Panc1 (cell line): ENCODE data around the gene ADK. TPM values are rescaled to one million over a fixed set of nuclear protein-coding genes. Genes with fewer than 3 reads are reported as not detected.

Experiments
- ATAC-seq: fragments of 200-7000 bp; cut with Tn5 transposase; 2 replicates; pipeline ENCODE4 v1.9.1; 2020; ENCODE audit warnings: mild to moderate bottlenecking, moderate library complexity
- BruUV-seq: library from RNA; stranded (reverse); fragments of 400-500 nt; replicated peaks from 2 replicates; lab custom pipeline; 2021; lab: Mats Ljungman, UMichigan
- CTCF ChIA-PET: fragments of 300-600 bp; sonication (Branson Sonifier 250); formaldehyde crosslinking; loops from one replicate; lab custom pipeline; 2022; ENCODE audit warnings: antibody characterized with exemption; lab: Charles Lee
- POLR2A ChIA-PET: fragments of 300-600 bp; sonication (Branson Sonifier 250); formaldehyde crosslinking; loops from one replicate; lab custom pipeline; 2022; ENCODE audit warnings: antibody characterized with exemption; lab: Charles Lee
- DNase-seq: peaks from one replicate; pipeline ENCODE4 v3.0.0-alpha.2; 2010; ENCODE audit warnings: low read depth, low spot score
- H3K27ac ChIP-seq: 2 replicates; pipeline ENCODE4 v1.5.1; 2011; ENCODE audit warnings: mild to moderate bottlenecking, low read length, inconsistent platforms
- H3K27me3 ChIP-seq: fragments of 200-500 bp; sonication (Bioruptor generic); 2 replicates; pipeline ENCODE4 v1.6.0; 2014; ENCODE audit warnings: low read length, inconsistent platforms; ENCODE audit not compliant: control insufficient read depth, insufficient read depth
- H3K36me3 ChIP-seq: fragments of 200-500 bp; sonication (Bioruptor generic); 2 replicates; pipeline ENCODE4 v1.5.1; 2014; ENCODE audit warnings: inconsistent platforms, mild to moderate bottlenecking, low read length, moderate library complexity; ENCODE audit not compliant: control insufficient read depth, insufficient read depth
- H3K4me1 ChIP-seq: 2 replicates; pipeline ENCODE4 v1.5.1; 2011; ENCODE audit warnings: inconsistent platforms, mild to moderate bottlenecking, low read length, moderate library complexity; ENCODE audit not compliant: control insufficient read depth, insufficient read depth
- H3K4me3 ChIP-seq, 2 experiments: 2 replicates each; pipeline ENCODE4 v1.5.1; 2011 to 2012; ENCODE audit warnings: low read depth in 2 of 2, low read length in 2 of 2, mild to moderate bottlenecking in 2 of 2, inconsistent platforms in 1 of 2, moderate library complexity in 1 of 2
- H3K9me3 ChIP-seq: fragments of 200-500 bp; sonication (Bioruptor generic); 2 replicates; pipeline ENCODE4 v1.5.1; 2014; ENCODE audit warnings: low read depth, mild to moderate bottlenecking, inconsistent platforms, low read length, moderate library complexity; ENCODE audit not compliant: control insufficient read depth, insufficient read depth
- POLR2AphosphoS5 ChIP-seq: IDR thresholded peaks from 2 replicates; pipeline ENCODE4 v1.6.1; 2012; ENCODE audit warnings: mild to moderate bottlenecking, low read depth, low read length, moderate library complexity
- SIN3A ChIP-seq: IDR thresholded peaks from 2 replicates; pipeline ENCODE4 v1.6.1; 2012; ENCODE audit warnings: low read depth, mild to moderate bottlenecking, low read length, moderate library complexity, borderline replicate concordance; ENCODE audit not compliant: insufficient read depth
- TCF7L2 ChIP-seq: IDR thresholded peaks from 2 replicates; pipeline ENCODE4 v1.6.1; 2011; ENCODE audit warnings: mild to moderate bottlenecking, low read depth, low read length, inconsistent platforms
- in situ Hi-C: cut with HindIII; loops from 2 replicates; pipeline ENCODE4 v1.10.0; 2016; ENCODE audit warnings: low sequenced_read_pairs, low pct_unique_long_range_greater_than_20kb
- intact Hi-C: fragments of 100-400 bp; cut with micrococcal nuclease; formaldehyde crosslinking; loops from one replicate; pipeline ENCODE4 v1.10.0; 2022; ENCODE audit not compliant: unreplicated experiment
- total RNA-seq: library from RNA; stranded (reverse); gene quantifications from one replicate; pipeline ENCODE4 v1.2.1, GENCODE V29; 2021; ENCODE audit not compliant: unreplicated experiment
- TF ChIP-seq, protein P1 (sequence below), 2 experiments: IDR thresholded peaks; 2 replicates each; pipeline ENCODE4 v1.6.1; 2011 to 2012; ENCODE audit warnings: low read depth in 2 of 2, control low read depth in 1 of 2, low read length in 1 of 2, mild to moderate bottlenecking in 1 of 2, moderate library complexity in 1 of 2; ENCODE audit not compliant: insufficient read depth in 1 of 2
- TF ChIP-seq, protein P2 (sequence below): fragments of 450-650 bp; IDR thresholded peaks from 2 replicates; pipeline ENCODE4 v1.5.1; 2017; ENCODE audit warnings: mild to moderate bottlenecking

Gene ADK
- total RNA-seq, 1 experiment from 2014 or later: 64.5 TPM

DNA sequence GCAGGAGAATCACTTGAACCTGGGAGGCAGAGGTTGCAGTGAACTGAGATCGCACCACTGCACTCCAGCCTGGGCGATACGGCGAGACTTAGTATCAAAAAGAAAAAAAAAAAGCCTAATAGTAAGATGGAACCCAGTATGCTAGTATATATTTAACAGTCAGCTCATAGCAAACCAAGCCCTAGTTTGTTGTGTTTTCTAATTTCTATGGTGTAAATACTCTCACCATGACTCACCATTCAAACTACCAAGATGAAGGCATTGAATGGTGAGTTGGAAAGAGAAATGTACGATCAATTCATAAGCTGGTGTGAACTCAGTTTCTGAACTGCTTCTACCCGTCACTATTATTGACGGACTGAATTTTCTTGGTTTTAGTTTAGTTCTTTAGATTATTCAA is 501.6 kb downstream of the ADK start:
- Histone ChIP-seq H3K4me1 (no peaks in the 10 kb centered on the region), H3K27me3 (no peaks in the 10 kb centered on the region), H3K27ac (no peak overlapping the region), H3K36me3 (no peaks in the 10 kb centered on the region), H3K9me3 (no peaks in the 10 kb centered on the region), H3K4me3 (no peak overlapping the region)
- BruUV-seq: no TSS peak
- CTCF ChIA-PET: no interaction called here
- intact Hi-C loops: no loop called here
- no peak for DNase-seq
- no peak for ATAC-seq
- POLR2A ChIA-PET: no interaction called here
- in situ Hi-C loops: no loop called here
- TF ChIP-seq, protein P1, sequence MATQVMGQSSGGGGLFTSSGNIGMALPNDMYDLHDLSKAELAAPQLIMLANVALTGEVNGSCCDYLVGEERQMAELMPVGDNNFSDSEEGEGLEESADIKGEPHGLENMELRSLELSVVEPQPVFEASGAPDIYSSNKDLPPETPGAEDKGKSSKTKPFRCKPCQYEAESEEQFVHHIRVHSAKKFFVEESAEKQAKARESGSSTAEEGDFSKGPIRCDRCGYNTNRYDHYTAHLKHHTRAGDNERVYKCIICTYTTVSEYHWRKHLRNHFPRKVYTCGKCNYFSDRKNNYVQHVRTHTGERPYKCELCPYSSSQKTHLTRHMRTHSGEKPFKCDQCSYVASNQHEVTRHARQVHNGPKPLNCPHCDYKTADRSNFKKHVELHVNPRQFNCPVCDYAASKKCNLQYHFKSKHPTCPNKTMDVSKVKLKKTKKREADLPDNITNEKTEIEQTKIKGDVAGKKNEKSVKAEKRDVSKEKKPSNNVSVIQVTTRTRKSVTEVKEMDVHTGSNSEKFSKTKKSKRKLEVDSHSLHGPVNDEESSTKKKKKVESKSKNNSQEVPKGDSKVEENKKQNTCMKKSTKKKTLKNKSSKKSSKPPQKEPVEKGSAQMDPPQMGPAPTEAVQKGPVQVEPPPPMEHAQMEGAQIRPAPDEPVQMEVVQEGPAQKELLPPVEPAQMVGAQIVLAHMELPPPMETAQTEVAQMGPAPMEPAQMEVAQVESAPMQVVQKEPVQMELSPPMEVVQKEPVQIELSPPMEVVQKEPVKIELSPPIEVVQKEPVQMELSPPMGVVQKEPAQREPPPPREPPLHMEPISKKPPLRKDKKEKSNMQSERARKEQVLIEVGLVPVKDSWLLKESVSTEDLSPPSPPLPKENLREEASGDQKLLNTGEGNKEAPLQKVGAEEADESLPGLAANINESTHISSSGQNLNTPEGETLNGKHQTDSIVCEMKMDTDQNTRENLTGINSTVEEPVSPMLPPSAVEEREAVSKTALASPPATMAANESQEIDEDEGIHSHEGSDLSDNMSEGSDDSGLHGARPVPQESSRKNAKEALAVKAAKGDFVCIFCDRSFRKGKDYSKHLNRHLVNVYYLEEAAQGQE (IDR thresholded peaks at IDR 0.05; ENCODE audit: insufficient read depth in 1 of 2, low read depth in 2 of 2, low read length in 1 of 2): no peak
- TF ChIP-seq SIN3A: no peak
- TF ChIP-seq POLR2AphosphoS5: no peak
- TF ChIP-seq TCF7L2: no peak
- TF ChIP-seq, protein P2, sequence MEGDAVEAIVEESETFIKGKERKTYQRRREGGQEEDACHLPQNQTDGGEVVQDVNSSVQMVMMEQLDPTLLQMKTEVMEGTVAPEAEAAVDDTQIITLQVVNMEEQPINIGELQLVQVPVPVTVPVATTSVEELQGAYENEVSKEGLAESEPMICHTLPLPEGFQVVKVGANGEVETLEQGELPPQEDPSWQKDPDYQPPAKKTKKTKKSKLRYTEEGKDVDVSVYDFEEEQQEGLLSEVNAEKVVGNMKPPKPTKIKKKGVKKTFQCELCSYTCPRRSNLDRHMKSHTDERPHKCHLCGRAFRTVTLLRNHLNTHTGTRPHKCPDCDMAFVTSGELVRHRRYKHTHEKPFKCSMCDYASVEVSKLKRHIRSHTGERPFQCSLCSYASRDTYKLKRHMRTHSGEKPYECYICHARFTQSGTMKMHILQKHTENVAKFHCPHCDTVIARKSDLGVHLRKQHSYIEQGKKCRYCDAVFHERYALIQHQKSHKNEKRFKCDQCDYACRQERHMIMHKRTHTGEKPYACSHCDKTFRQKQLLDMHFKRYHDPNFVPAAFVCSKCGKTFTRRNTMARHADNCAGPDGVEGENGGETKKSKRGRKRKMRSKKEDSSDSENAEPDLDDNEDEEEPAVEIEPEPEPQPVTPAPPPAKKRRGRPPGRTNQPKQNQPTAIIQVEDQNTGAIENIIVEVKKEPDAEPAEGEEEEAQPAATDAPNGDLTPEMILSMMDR: no peak

DNA sequence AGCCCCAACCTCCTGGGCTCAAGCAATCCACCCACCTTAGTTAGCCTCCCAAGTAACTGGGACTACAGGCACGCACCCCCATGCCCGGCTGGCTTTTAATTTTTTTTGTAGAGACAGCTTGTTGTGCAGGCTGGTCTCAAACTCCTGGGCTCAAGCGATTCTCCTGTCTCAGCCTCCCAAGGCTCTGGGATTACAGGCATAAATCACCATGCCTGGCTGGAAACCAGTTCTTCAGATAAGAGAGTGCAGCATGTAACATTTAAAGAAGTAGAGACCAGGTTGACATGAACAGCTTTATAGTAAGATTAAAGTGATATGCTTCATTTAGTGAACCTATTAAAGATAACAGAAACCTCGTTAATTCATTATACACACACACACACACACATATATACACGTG is 507.5 kb downstream of the ADK start:
- Histone ChIP-seq H3K27me3 (no peaks in the 10 kb centered on the region), H3K4me1 (no peaks in the 10 kb centered on the region), H3K27ac (no peak overlapping the region), H3K9me3 (no peaks in the 10 kb centered on the region), H3K36me3 (no peaks in the 10 kb centered on the region), H3K4me3 (no peak overlapping the region)
- intact Hi-C loops: no loop called here
- TF ChIP-seq POLR2AphosphoS5: no peak
- TF ChIP-seq, protein P1 (IDR thresholded peaks at IDR 0.05; ENCODE audit: insufficient read depth in 1 of 2, low read depth in 2 of 2, low read length in 1 of 2): no peak
- DNase-seq (no peak), ATAC-seq (no peak)
- in situ Hi-C loops: no loop called here
- POLR2A ChIA-PET: no interaction called here
- BruUV-seq: no TSS peak
- CTCF ChIA-PET: no interaction called here
